GM19023 (cell line): ENCODE results near the gene AK1.

Experiments
- ATAC-seq: cut with Tn5 transposase; IDR thresholded peaks from one replicate; pipeline ENCODE4 v1.9.1; 2021; ENCODE audit warnings: mild to moderate bottlenecking, moderate library complexity; ENCODE audit not compliant: unreplicated experiment

AK1 gene

DNA sequence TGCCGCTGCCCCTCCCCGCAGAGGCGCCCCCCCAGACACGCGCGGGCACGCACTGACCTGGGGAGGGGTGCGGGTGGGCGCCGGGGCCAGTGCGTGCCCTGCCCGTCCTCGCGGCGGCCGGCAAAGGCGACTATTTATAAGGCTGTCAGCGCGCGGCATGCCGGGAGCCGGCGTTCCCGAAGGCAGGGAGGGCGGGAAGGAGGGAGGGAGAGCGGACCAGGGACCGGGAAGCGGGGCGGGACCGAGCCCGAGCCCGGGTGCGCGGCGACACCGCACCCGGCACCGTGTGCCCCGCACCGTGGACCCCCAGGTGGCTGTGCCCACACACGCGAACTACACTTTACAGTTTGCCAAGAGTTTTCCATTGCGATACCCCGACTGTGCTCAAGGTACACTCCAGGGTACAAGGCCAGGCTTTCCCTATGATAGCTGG is at the start of gene AK1:
TSS of gene AK1 (minus strand) at position 110 of the 433 bp plus-strand sequence. CDS start 3,058 bp downstream, outside the sequence.
- no peak for ATAC-seq

GRCh38 chr9:127926906-127927200 is 49.4 kb upstream of the AK1 start:
- no peak for ATAC-seq

DNA sequence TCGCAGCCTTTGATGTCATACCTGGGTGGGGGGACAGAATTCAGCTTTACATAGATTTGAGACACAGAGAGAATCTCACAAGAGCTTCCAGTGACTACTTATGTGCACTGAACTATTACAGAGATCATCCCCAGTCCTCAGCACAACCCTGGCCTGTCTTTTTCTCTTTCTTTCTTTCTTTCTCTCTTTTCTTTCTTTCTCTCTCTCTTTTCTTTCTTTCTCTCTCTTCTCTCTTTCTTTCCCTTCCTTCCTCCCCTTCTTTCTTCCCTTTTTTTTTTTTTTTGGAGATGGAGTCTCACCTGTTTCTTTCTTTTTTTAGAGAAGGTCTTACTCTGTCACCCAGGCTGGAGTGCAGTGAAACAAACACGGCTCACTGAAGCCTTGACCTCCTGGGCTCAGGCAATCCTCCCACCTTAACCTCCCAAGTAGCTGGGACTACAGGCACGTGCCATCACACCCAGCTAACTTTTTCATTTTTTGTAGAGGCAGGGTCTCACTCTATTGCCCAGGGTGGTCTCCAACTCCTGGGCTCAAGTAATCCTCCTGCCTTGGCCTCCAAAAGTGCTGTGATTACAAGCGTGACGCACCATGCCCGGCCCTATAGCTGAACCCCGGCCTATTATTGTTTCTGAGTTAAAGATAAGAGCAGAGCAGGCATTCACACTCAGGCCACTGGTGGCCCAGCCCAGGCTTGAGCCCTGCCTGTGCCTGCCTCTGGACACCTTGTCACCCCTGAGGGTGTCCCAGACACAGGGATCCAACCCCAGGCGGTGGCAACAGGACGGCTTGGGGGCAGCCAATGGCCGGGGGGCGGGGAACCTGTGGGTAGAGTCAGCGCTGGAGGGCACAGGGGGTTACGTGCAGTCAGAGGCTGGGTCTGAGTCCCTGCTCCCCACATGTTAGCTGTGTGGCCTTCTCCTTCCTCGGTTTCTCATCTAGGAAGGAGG is 48.8 kb upstream of the AK1 start:
- ATAC-seq: no peak

DNA sequence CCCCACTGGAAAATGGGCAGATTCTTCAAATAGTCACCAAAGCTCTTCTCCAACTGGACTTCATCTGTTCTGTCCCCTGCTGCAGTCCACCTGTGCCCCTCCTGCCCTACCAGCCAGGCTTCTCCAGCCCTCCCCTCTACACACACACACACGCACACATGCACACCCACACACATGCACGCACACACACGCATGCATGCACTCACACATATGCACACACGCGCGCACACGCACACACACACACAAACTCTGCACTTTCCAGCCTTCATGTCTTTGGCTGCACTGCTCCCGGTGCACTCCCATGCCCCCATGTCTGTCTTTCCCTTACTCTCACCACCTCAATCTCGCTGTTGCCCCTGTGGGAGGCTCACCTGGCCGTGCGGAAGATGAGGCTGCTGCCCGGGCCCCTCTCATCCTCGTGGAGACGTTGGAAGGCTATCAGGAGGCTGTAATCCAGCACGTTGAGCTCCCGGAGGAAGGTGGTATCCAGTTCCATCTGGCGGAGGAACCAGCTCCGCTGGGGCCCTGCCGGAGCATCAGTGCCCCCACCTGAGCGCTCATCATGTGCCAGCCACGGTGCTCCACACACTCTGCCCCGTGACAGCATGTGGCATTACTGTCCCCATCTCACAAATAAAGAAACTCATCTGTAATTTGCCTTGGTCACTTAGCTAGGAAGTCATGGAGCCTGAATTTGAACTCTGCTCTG is 47.4 kb upstream of the AK1 start:
- no peak for ATAC-seq

DNA sequence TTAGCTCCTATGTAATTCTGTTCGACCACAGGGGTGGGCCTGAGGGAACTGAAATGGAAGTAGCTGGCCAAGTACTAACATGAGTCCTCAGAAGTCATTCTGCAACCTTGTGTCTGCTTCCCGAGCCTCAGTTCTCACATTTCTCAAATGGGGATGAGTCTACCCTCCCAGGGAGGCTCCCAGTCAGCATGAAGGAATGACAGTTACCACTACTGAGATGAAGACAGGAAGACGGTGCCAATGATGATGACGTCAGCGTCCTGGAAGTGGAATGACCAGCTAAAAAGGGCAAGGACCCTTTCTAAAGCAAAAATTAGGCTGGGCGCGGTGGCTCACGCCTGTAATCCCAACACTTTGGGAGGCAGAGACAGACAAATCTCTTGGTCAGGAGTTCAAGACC is 46.3 kb upstream of the AK1 start:
- no peak for ATAC-seq

DNA sequence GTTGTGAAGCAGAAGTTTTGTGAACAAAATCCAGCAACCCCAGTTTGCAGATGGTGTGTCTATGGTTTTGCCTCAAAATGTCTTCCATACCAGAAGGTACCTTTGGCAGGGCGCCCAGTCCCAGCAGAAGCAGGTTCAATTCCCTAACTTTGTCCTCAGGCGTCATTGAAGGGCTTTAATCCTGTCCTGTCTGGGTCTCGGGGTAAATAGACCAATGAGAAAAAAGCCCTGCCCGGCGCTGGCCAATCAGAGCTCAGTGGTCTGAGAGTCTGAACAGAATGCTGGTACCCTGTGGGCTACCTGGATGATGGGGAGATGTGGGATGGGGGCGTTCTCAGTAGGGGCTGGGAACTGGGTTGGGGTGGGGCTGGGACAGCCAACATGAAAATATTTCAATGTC is 45.6 kb upstream of the AK1 start:
- no peak for ATAC-seq

- no peak for ATAC-seq
Measured at GRCh38 chr9:127921557-127922120, 44.2 kb upstream of the AK1 start.

DNA sequence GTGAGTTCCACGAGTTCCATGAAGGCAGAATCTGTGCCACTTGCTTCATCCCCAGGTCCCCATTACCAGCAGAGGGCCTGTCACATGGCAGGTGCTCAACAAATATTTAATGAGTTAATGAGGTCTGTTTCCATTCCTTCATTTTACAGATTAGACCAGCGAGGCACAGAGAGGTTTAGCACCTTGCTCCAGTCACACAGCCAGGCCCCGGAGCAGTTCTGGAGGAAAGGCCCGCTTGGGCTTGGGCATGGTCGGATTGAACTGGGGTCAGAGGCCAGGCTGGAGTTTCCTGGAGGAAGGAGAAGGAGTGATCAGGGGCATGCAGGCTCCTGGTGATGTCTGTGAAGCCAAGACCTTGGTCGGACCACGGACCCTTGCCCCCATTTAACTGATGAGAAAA is 43.3 kb upstream of the AK1 start:
- ATAC-seq: no peak

DNA sequence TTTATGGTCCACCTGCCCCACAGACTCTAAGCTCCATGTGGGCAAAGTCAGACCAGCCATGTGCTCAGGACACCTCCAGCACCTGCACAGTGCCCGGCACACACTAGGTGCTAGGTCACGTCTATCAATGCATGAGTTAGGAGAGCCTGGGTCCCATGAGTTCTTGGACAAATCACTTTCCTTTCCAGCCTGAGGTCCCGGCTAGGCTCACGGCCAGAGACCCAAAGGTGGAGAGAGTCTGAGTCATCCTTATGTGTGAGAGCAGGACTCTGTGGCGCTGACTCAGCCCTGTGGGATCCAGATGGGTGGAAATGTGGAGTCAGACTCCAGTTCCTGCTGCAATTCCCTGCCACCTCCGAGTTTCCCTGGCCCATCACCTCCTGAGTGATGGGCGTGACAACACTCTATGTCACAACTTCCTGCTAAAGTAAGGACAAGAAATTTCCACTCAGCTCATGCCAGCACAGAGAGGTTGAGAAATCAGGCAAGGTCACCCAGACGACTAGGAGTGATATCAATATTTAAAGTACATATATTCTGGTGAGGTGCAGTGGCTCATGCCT is 41.9 kb upstream of the AK1 start:
- no peak for ATAC-seq

- no peak for ATAC-seq
Measured at GRCh38 chr9:127918183-127919107, 41.0 kb upstream of the AK1 start.

GRCh38 chr9:127917603-127918002 is 40.1 kb upstream of the AK1 start:
- no peak for ATAC-seq

DNA sequence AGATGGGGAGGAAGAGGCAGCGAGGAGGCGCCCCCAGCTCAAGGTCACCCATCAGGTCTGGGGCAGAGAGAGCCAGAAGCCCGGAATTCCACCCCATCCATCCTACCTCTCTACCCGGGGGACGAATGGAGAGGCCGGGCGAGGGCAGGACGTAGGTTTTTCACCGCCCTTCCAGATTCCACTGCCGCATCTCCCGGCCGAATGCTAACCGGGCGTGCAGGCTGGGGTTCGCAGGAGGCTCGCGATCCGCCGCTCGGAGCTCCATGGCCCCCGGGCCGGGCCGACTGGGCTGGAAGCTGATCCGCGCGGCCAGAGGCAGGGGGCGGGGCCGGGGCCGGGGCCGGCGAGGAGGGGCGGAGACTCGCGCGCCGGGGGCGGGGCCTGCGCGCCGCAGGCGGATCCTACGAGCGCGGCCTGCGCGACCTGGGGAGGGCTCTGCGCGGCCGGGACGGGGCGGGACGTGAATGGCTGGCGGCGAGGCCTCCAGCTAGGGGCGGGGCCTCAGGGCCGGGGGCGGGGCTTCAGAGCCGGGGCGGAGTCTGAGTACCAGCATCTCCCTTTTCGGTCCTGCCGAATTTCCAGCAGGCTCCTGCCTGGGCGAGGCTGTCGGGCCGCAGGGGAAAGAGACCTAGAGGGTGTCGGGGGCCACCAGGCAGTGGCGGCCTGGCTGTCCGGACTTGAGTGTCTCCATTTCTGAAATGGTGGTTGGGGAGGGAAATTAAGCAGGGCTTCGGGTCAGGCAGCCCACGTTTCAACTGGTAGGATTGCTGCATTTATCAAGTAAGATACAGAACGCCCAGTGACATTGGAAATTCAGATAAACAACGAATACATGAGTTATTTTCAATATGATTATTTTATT is 39.5 kb upstream of the AK1 start, which contains the start of gene ST6GALNAC4:
TSS of gene ST6GALNAC4 (minus strand) at position 322 of the 862 bp plus-strand sequence. CDS start 622 bp downstream, outside the sequence.
- peak; percentile 79 for ATAC-seq

- peak; percentile 1 for ATAC-seq
Measured at GRCh38 chr9:127915801-127916719, 38.6 kb upstream of the AK1 start.

DNA sequence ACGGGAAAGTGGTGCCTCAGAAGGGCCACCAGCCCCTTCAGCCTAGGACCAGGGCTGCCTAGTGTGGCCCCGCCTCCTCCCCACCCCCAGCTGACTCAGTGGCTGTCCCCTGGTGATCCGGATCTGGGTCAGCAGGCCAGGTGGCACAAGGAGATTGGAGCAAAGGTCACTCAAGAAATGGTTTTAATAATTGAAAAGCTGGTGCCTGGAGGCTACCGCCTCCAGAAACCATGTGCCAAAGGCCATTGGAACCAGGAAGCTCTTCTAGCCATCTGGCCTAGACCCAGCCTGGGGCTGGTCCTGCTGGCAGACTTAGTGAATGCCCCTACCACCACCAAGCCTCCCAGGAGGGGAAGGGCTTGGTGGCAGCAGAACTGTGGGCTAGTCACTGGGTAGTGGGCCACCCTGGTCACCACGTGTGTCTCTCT is 37.9 kb upstream of the AK1 start:
- ATAC-seq: no peak

DNA sequence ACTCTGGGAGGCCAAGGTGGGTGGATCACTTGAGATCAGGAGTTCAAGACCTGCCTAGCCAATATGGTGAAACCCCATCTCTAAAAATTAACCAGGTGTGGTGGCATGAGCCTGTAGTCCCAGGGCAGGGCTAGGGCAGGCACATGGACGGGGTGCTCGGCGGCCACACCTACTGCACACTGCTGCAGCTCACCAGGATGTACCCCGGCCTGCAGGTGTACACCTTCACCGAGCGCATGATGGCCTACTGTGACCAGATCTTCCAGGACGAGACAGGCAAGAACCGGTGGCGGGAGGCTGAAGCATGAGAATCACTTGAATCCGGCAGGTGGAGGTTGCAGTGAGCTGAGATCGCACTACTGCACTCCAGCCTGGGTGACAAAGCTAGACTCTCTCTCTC is 36.2 kb upstream of the AK1 start:
- ATAC-seq: no peak

DNA sequence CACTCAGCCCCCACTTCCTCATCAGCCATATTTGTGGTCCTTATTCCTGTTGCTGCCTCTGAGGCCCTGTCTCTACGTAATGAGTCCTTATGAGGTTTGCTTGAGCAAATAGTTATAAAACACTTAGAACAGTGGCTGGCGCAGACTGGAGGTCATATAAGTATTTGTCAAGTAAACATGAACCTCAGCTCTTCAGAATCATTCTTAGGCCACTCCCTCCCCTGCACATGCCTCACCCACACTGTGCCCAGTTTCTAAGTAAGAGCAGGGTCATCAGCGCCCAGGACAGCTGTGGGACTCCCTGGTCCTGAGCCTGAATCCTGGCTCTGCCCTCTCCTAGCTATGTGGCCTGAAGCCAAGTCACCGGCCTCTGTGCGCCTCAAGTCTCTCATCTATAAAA is 35.4 kb upstream of the AK1 start:
- ATAC-seq: no peak

- ATAC-seq: no peak
Measured at GRCh38 chr9:127912296-127912695, 34.8 kb upstream of the AK1 start.

DNA sequence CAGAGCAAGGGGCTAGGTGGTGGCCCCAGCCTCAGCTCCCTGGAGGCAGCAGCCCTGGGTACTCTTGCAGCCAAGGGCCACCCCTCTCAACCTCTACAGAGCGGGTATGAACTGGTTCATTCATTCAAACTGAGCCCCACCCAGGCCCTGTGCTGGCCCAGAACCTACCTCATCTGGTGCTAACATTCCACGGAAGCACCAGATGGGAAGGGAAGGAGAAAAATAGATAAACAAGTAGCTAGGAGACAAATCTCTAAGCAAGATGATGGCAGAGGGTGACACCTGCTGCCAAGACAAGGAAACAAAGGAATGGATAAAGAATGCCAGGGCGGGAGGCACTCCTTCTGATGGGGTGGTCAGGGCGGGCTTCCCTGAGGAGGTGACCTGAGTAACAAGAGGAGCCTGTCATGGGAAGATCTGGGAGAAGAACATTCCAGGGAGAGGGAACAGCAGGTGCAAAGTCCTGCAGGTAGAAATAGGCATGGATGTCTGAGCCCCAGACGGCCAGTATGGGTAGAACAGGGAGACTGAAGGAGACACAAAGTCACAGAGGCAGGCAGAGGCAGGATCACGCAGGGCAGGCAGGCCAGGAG is 33.2 kb upstream of the AK1 start:
- ATAC-seq: no peak
